Ovary (tissue), 3 donors: ENCODE data around the gene SMARCA4.

Experiments used
- CTCF ChIP-seq, 3 donors: fragments of 450-650 bp in 2 of 3; fragments of 200-600 bp in 1 of 3; IDR thresholded peaks; one replicate each; pipeline versions ENCODE4 v1.5.1 to v1.8.0; 2016 to 2022; ENCODE audit warnings: antibody characterized with exemption in 3 of 3, mild to moderate bottlenecking in 1 of 3
- EP300 ChIP-seq: sonication (generic); formaldehyde crosslinking; IDR thresholded peaks from one replicate; pipeline ENCODE4 v1.6.1; 2017; ENCODE audit warnings: antibody characterized with exemption
- donor health status: DM: no; HTN: no; CAD: no.

- TF ChIP-seq EP300 = no peak
- no peak for TF ChIP-seq CTCF (IDR thresholded peaks at IDR 0.05)
Observed at GRCh38 chr19:11019262-11019661, 58.4 kb downstream of the SMARCA4 start.
